SU-DHL-6 (cell line): ENCODE data around the gene HGFAC.

ENCODE experiments used
- CTCF ChIP-seq: fragments of 200-600 bp; sonication (generic); IDR thresholded peaks from one replicate; pipeline ENCODE4 v1.5.1; 2017; ENCODE audit warnings: antibody characterized with exemption, mild to moderate bottlenecking, low read length, moderate library complexity; ENCODE audit not compliant: insufficient read depth, poor library complexity, severe bottlenecking
- EZH2phosphoT487 ChIP-seq: fragments of 200-600 bp; sonication (generic), shearing (Covaris generic); conservative IDR thresholded peaks from 2 replicates; pipeline ENCODE4 v1.6.1; 2018; ENCODE audit warnings: mild to moderate bottlenecking, antibody characterized with exemption, low read length, moderate library complexity, mixed read lengths

DNA sequence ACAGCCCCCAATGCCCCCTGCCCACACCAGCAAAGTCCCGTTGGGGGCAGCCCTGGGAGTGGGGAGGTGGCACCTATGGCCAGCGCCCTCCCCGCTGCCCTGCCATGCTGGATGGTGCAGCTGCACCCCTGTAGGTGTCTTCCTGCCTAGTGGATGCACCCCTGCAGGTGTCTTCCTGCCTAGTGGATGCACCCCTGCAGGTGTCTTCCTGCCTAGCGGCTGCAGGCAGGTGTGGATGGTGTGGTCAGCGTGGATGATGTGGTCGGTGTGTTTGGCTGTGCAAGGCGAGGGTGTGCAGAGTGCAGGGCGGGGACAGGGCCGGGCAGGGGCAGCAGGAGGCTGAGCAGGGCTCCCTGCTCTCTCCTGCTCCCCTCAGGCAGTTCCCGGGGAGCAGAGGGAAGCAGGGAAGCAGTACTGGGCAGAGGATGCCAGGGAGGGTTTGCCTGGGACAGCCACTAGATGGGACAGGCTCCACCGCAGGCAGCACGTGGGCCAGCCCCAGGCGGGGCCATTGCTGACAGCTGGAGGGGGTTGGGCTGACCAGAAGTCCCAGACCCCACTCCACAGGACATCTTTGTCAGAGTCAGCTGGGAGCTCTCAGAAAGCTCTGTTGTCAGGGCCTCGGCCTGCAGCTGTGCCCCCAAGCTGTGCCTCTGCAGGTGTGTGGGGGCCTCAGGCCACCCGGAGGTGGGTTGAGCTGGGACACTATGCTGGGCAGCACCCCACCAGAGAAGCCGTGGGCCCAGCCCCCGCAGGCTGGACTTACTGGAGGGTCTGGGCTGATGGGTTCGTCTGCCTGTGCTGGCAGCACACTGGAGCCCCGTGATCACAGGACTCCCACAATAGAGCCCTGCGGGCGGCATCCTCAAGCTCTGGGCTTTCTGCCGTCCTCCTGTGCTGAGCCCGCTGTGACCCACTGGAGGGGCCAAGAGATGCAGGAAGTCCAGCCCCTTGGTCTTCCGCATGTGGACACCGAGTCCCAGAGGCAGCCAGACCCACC is 45.1 kb downstream of the HGFAC start:
- TF ChIP-seq CTCF (no peak), EZH2phosphoT487 (no peak)
